NCI-H2107 treated with DMSO at 0.1 percent for 48 hours (cell line): ENCODE results near the gene RASSF3.

Experiments
- DNase-seq: peaks from one replicate; lab custom pipeline; 2025; ENCODE audit not compliant: unreplicated experiment; lab: John Stamatoyannopoulos, UW

The RASSF3 gene

GRCh38 chr12:64669270-64669842 lies 59.1 kb downstream of the RASSF3 start:
- no peak for DNase-seq

DNA sequence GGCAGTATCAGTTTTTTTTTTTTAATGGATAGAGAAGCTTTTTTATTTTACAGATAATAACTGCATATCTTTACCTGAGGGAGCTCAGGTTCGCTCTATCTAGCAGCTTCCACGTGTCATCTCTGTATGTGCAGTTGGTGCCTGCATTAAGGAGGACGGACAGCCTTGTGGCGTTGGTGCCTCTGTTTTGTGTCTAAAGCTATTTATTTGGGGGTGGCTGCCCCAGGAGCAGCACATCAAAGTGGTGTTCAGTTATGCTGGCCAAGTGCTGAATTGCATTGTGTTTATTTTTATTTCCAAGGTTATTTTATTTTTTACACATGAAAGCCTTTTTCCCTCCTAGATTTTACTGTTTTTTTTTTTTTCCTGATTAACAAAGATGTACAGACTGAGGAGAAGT lies 59.7 kb downstream of the RASSF3 start:
- no peak for DNase-seq

GRCh38 chr12:64670919-64671639 lies 60.8 kb downstream of the RASSF3 start:
- DNase-seq: no peak

DNA sequence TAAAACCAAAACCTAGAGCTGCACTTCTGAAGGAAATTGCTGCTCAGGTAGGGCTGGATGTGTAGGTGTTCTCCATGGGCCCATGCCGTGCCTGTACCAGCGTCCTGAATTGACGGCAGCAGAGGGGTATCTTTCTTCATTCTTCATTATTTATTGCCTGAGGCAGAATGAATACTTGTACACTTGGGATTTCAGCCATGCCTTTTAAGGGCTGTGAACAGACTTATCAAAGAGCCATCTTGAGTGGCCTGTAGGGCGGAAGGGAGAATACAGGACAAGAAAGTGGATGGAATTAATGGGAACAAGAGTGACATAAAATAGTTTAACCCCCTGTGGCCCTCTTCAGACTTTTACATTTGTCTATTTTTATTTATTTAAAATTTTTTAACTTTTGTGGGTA lies 61.4 kb downstream of the RASSF3 start:
- no peak for DNase-seq

DNA sequence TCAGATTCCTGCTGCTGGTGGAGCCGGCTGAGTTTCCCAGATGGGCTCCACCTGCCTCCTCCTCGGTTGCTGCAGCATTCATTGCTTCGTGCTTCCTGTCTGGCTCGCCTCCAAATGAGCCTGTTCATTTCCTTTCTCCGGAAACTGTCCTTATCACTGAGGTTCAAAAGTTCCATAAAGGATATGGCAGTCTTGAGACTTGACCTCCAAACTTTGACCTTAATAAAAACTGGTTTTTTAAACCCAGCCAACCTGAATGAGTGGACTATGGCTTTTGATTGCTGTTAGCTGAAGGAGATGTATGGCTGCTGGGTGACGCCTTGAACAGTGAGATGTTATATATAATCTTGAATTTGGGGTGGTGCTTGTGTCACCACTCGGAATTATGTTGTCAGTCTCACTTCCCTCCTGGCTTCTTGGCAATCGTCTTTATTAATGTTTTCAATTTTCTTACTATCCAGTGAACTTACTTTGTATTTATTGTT lies 62.7 kb downstream of the RASSF3 start:
- peak; percentile 87 for DNase-seq

DNA sequence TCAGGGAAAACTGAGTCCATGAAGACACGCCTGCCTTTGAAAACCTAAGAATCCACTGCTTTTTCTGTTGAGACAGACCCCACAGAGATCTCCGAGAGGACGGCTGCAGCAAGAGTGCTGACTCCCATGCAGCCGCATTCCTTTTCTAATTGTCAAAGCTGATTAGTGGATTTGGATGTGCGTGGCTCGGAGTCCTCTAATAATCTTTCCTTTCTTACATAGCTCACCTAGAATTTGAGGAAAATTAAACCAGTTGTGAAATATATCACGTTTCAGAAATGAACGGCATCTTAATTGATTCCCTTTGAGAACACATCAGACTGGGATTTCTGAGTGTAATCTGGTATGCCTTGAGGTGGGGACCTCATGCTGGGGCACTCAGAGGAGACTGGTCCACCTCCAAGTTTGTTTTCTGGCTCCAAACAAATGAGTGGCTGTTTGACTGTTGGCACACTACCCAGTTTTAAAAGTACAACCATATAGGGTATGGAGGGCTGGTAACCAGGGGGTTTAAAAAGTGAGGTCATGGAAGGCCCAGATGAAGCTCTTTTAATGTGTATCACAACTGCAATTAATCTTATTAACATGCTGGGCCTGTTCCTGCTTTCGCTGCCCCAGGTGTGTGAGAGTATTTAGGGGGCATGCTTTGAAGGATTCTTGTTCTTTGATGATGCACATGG lies 63.3 kb downstream of the RASSF3 start:
- DNase-seq: peak; percentile 72

DNA sequence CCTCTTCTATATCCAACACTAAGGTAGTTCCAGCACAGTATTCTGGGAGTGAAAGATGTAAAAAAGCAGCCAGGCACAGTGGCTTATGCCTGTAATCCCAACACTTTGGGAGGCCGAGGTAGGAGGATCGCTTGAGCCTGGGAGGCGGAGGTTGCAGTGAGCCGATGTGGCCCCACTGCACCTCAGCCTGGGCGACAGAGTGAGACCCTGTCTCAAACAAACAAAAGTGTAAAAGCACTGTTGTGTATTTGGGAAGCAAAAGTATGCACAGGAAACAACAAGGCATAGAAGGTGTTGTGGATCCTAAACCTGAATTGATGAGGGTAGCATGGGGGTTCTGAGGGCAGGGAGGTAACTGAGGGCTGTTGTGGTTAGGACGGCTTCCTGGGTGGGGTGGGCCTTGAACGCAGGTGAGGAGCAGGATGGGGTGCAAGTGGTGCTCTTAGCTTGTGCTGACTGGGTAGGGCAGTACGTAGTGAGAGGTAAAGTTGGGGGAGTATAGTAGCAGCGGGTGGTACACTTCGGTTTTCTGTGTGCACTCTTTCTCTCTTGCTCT lies 64.2 kb downstream of the RASSF3 start:
- no peak for DNase-seq

DNA sequence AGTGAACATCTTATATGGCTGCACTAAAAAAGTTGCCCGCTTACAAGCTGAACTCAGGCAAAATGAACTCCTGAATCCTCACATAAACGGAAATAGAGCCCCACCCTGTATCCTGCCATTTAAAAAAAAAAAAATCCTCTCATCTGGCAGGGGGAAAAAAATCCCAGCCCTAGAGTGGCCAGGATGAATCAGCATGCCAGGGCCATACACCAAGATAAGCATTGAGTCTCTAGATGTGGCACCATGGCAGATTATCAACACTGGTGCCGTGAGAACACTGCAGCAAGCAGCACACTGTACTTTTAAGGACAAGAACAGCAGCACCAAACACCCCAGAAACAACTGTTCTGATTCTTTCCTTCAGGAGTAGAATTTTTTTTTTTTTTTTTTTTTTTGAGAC lies 65.5 kb downstream of the RASSF3 start:
- no peak for DNase-seq

DNA sequence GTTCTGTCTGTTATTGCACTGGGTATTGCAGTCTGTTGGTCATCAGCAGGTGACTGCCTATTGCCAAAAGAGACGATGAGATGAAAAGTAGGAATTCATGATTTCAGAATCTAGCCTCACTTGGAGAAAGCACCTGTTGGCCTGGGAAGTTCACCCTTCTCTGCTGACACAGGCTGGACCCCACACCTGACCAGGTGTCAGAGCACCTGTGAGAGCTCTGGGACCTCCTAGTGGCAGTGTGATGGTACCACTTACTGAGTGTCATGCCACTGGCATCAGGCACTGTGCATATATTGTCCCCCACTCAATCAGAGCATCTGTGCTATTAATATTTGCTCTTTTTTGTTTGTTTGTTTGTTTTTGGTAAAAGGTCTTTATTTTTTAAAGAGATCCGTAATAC lies 68.0 kb downstream of the RASSF3 start:
- DNase-seq: no peak

DNA sequence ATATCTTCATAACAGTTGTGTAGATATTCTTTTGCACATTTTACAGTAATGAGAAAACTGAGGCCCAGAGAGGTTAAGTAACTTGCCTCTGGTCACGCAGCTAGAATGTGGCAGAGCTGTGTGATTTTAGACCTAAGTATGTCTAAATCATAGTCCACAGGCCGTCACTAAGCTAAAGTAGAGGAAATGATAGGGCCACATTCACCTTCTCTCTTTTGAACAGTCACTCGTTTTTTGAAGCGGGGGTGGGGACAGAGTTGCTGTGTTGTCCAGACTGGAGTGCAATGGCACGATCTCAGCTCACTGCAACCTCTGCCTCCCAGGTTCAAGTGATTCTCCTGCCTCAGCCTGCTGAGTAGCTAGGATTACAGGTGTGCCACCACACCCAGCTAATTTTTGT lies 68.5 kb downstream of the RASSF3 start:
- no peak for DNase-seq

DNA sequence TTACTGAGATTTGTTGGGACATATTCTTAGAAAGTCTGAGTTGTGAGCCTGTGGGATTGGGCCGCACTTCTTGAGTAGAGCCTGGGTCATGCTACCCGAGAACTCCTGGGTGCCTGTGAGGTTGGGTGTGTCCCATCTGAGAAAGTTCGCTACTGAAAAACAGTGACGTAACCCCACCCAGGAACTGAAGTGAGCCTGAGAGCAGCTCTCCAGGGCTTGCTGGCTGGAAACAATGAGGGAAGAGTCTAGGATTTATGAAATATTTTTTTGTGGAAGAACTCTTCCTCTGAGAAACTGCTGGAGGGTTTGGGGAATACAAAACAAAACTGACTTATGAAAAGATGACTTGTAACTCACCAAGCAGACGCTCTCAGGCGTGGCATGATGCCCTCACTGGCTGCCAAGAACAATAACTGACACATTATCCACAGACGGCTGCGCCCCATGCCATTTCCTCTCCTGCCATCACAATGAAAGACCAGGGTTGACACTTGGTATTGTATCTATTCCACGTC lies 69.2 kb downstream of the RASSF3 start:
- DNase-seq: peak; percentile 83

GRCh38 chr12:64680235-64680634 lies 69.9 kb downstream of the RASSF3 start:
- DNase-seq: no peak

DNA sequence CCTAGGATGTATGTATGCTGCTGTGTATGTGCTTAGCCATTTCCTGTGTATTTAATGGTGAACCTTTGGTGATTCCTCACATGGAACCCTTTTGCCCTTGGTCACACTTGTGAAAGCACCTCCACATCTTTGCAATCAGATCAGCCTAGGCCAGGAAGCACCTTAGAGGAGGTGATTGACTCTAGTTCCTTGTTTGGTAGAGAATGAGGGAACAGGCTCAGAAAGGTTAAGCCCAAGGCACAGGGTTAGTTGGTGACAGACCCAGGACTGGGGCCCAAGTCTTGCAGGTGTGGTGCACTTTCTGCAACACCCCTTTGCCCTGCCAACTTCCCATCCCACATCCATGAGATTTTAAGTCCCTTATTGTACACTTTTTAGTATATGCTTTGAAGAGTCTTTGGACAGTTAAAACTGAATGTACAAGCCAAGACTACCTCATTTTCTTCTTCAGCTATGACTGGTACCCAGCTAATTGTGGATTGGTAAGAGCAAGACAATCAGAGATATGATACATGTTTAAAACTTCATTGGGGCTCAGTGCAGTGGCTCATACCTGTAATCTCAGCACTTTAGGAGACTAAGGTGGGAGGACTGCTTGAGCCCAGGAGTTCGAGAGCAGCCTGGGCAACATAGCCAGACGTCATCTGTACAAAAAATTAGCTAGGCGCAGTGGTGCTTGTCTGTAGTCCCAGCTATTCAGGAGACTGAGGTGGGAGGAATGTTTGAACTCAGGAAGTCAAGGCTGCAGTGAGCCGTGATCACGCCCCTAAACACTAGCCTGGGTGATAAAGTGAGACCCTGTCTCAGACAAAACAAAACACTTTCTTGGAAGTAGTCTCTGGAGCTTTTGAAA lies 71.1 kb downstream of the RASSF3 start:
- DNase-seq: no peak

DNA sequence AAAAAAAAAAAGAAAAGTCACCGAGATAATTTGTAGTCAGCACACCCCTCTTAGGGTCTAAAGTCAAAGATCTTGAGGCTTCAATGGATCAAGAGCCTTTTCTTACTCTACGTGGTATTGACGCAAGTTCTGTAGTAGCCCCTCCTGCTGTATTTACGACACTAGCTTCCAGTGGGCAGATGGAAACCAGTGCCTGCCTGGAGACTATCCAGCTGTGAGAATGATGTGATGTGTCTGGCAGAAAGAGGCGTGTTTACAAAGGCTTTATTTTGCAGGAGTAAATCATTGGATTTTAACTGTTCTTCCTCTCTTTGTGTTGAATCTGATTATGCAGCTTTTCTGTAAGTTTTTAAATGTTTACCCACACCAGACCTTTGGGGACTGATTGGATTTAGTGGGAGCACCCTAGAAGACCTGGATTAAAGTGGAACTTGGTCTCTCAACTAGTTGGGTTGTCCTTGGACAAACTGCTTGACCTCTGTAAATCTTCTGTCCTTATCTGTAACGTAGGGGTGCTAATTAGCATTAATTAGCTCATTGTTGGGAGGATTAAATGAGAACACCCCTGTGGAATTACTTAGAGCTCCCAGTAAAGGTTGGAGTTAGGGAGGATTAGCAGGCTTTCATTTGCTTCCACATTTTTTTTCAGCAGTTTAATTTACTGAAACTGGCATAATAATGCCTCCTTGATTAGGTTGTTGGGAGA lies 72.4 kb downstream of the RASSF3 start:
- DNase-seq: no peak

DNA sequence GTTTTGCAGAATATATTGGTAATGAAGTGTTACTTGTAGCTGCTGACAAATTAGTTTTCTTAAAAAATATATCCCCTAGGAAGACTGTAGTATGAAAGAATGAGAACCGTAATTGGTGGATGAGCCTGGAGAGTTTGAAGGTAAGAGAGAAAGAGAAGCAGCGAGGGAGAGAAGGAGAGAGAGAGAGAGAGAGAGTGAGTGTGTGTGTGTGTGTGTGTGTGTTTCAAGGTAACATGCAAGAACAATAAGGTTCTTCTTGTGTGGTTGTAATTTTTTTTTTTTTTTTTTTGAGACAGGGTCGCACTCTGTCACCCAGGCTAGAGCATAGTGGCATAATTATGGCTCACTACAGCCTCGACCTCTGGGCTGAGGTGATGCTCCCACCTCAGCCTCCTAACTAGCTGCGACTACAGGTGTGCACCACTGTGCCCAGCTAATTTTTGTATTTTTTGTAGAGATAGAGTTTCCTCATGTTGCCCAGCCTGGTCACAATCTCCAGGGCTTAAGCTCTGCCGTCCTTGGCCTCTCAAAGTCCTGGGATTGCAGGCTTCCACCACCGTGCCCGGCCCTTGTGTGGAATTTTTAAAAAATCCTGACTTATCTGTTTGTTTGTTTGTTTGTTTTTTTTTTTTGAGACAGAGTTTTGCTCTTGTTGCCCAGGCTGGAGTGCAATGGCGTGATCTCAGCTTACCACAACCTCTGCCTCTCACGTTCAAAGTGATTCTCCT lies 73.7 kb downstream of the RASSF3 start:
- DNase-seq: no peak

DNA sequence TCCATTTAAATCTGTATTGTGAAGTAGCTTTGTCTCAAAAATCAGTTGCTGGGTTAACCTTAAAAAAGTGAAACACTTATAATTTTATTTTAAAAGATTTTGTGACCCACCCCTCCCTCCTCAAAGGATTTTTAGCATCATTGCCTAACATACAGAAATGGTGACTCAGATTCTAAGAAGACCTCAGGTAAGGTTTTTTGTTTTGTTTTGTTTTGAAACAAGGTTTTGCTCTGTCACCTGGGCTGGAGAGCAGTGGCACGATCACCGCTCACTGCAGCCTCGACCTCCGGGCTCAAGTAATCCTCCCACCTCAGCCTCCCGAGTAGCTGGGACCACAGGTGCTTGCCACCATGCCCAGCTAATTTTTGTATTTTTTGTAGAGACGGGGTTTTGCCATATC lies 74.8 kb downstream of the RASSF3 start:
- DNase-seq: no peak

- DNase-seq: no peak
Observed at GRCh38 chr12:64685605-64686004, 75.3 kb downstream of the RASSF3 start.

- DNase-seq: peak; percentile 25
Observed at GRCh38 chr12:64687816-64688215, 77.5 kb downstream of the RASSF3 start.

- no peak for DNase-seq
Observed at GRCh38 chr12:64688219-64688618, 77.9 kb downstream of the RASSF3 start.

GRCh38 chr12:64688715-64689114 lies 78.4 kb downstream of the RASSF3 start:
- no peak for DNase-seq
